Smooth muscle cell (in vitro differentiated cells): ENCODE results near the gene TMEM121. TPM values are rescaled to one million over a fixed set of nuclear protein-coding genes. Genes with fewer than 3 reads are reported as not detected.

Source experiments
- DNase-seq: peaks from one replicate; lab custom pipeline; 2025; ENCODE audit not compliant: unreplicated experiment; lab: John Stamatoyannopoulos, UW
- H2AFZ ChIP-seq: fragments of 200-600 bp; sonication (generic); 2 replicates; pipeline ENCODE4 v1.6.0; 2016; ENCODE audit warnings: antibody characterized with exemption, low read depth, mild to moderate bottlenecking
- H3F3A ChIP-seq: fragments of 200-600 bp; sonication (generic); 2 replicates; pipeline ENCODE4 v1.6.0; 2017; ENCODE audit warnings: antibody characterized with exemption, low read depth
- H3K27ac ChIP-seq: fragments of 200-600 bp; sonication (generic); 2 replicates; pipeline ENCODE4 v1.5.1; 2016; ENCODE audit warnings: low read depth, mild to moderate bottlenecking
- H3K27me3 ChIP-seq: fragments of 200-600 bp; sonication (generic); 2 replicates; pipeline ENCODE4 v1.6.1; 2016; ENCODE audit warnings: low read depth, mild to moderate bottlenecking
- H3K36me3 ChIP-seq: fragments of 200-600 bp; sonication (generic); 2 replicates; pipeline ENCODE4 v1.5.1; 2016; ENCODE audit warnings: low read depth
- H3K4me1 ChIP-seq: fragments of 200-600 bp; sonication (generic); 2 replicates; pipeline ENCODE4 v1.5.1; 2016; ENCODE audit warnings: low read depth
- H3K4me2 ChIP-seq: fragments of 200-600 bp; sonication (generic); 2 replicates; pipeline ENCODE4 v1.6.0; 2016; ENCODE audit warnings: mild to moderate bottlenecking
- H3K4me3 ChIP-seq: fragments of 200-600 bp; sonication (generic); 2 replicates; pipeline ENCODE4 v1.5.1; 2016; ENCODE audit warnings: mild to moderate bottlenecking
- H3K79me2 ChIP-seq: fragments of 200-600 bp; sonication (generic); 2 replicates; pipeline ENCODE4 v1.6.0; 2016; ENCODE audit warnings: low read depth, mild to moderate bottlenecking
- H3K9ac ChIP-seq: fragments of 200-600 bp; sonication (generic); 2 replicates; pipeline ENCODE4 v1.6.0; 2016; ENCODE audit warnings: low read depth
- H3K9me3 ChIP-seq: fragments of 200-600 bp; sonication (generic); replicated peaks from 2 replicates; pipeline ENCODE4 v1.5.1; 2016; ENCODE audit warnings: low read depth
- H4K20me1 ChIP-seq: fragments of 200-600 bp; sonication (generic); 2 replicates; pipeline ENCODE4 v1.6.0; 2016; ENCODE audit warnings: low read depth
- CTCF ChIP-seq: fragments of 200-600 bp; sonication (generic); IDR thresholded peaks from 2 replicates; pipeline ENCODE4 v1.5.1; 2017; ENCODE audit warnings: borderline replicate concordance, mild to moderate bottlenecking, antibody characterized with exemption; ENCODE audit not compliant: insufficient read depth, poor library complexity, severe bottlenecking
- WGBS: methylation state at CpG from one replicate; pipeline ENCODE4 v1.1.7; 2016; ENCODE audit warnings: low lambda C conversion rate; 5-methylcytosine and 5-hydroxymethylcytosine counted together
- polyA plus RNA-seq: library from polyadenylated mRNA; unstranded; fragments of >200 nt; fragmentation: Nextera tagmentation; extraction: Ambion mirVana; gene quantifications from 2 replicates; pipeline ENCODE4 v1.2.1, GENCODE V29; 2016
- total RNA-seq: library from RNA; depleted of rRNA; stranded (reverse); fragments of >200 nt; gene quantifications from 2 replicates; pipeline ENCODE4 v1.2.3, GENCODE V29; 2014

TMEM121 gene
- total and polyA plus RNA-seq, 2 experiments from 2014 or later = 2.6 to 12.1 TPM

DNA sequence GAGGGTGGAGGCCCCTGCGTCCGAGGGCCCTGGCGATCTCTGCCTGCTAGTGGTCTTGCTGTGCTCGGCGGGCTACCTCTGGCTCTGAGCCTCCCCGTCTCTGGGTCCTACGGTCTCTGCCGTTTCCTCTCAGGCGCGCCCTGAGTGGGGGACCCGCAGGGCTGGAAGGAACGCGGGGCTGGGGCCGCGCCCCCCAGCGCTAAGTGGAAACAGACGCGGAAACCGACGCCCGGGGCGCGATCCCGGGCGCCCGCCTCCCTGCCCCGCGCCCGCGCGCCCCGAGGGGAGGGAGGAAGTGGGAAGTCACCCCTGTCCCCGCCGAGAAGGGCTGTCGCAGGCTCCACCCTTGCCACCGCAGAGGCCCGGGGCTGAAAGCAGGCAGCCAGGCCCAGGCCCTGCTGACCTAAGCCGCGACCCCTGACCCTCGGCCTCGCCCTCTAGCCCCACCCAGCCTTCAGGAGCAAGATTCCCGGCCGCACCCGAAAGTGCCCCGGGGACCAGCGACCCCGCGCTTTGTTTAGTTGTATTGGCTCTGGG lies 38.9 kb upstream of the TMEM121 start:
- peaks cover 11% of the 10 kb centered on the region for H3K27me3 ChIP-seq
- peak overlapping the region; percentile 30 for H3K4me3 ChIP-seq
- peak overlapping the region; percentile 69 for H3K4me2 ChIP-seq
- no peaks in the 10 kb centered on the region for H3K79me2 ChIP-seq
- no peaks in the 10 kb centered on the region for H3K36me3 ChIP-seq
- 48% methylated on average over 44 of the region's 48 CpGs for WGBS
- DNase-seq = no peak
- H2AFZ ChIP-seq = no peak overlapping the region
- no peaks in the 10 kb centered on the region for H3K9me3 ChIP-seq
- H3K9ac ChIP-seq = no peak overlapping the region
- no peaks in the 10 kb centered on the region for H4K20me1 ChIP-seq
- H3F3A ChIP-seq = no peaks in the 10 kb centered on the region
- peaks cover 6% of the 10 kb centered on the region for H3K4me1 ChIP-seq
- no peak for TF ChIP-seq CTCF
- H3K27ac ChIP-seq = no peak overlapping the region

GRCh38 chr14:105487986-105488777 lies 38.2 kb upstream of the TMEM121 start:
- WGBS = 95% methylated on average over 22 of the region's 26 CpGs
- H3K4me2 ChIP-seq = peak overlapping the region; percentile 69
- H3K27ac ChIP-seq = no peak overlapping the region

DNA sequence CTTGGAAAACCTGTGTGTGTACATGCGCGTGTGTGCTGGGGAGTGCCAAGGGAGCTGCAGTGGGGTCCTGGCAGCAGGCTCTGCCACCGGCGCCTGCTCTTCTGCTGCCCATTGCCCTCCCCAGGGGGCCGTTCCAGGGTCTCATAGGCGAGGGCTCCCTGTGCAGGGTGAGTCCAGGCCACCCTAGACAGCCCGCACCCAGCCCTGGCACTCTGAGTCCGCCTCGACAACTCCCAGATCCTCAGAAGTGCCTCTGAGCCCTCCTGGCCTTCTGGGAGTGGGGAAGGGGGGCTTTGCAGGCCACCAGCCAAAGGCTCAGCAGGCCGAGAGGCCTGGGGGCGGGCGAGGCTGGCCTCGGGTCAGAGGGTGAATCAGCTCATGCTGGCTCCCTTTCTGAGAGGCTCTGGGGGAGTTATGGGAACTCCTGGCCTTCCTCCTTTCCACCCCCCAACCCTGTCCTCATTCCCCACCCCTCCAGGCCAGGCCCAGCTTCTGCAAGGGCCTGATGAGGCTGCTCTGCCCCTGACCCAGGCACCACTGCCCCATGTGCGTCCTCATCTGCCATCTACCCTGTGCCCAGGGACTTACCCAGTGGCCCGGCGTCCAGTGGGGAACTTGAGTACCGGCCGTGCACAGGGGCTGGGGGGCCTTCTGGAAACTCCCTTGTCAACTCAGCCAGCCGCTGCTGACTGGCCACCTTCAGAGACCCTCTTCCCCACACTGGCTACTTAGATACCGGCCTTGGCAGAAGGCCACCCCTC lies 37.4 kb upstream of the TMEM121 start:
- peak overlapping the region; percentile 76 for H3K4me3 ChIP-seq
- no peak overlapping the region for H3K9ac ChIP-seq
- H3K36me3 ChIP-seq = no peaks in the 10 kb centered on the region
- DNase-seq = no peak
- H3K27ac ChIP-seq = no peak overlapping the region
- H2AFZ ChIP-seq = no peak overlapping the region
- no peaks in the 10 kb centered on the region for H3K9me3 ChIP-seq
- peak overlapping the region; percentile 99 for H3K4me2 ChIP-seq
- peaks cover 11% of the 10 kb centered on the region for H3K27me3 ChIP-seq
- H3K79me2 ChIP-seq = no peaks in the 10 kb centered on the region
- no peaks in the 10 kb centered on the region for H3F3A ChIP-seq
- no peaks in the 10 kb centered on the region for H4K20me1 ChIP-seq
- 82% methylated on average over 20 of the region's 20 CpGs for WGBS
- TF ChIP-seq CTCF = no peak
- peaks cover 6% of the 10 kb centered on the region for H3K4me1 ChIP-seq

More at GRCh38 chr14:105487986-105488777, 38.2 kb upstream of the TMEM121 start:
- Histone ChIP-seq H3K4me3 (no peak overlapping the region), H3K36me3 (no peaks in the 10 kb centered on the region), H3K79me2 (no peaks in the 10 kb centered on the region), H3K9ac (no peak overlapping the region), H3K9me3 (no peaks in the 10 kb centered on the region), H2AFZ (no peak overlapping the region), H4K20me1 (no peaks in the 10 kb centered on the region), H3F3A (no peaks in the 10 kb centered on the region), H3K4me1 (peaks cover 6% of the 10 kb centered on the region), H3K27me3 (peaks cover 11% of the 10 kb centered on the region)
- DNase-seq = no peak
- TF ChIP-seq CTCF = no peak
